CD14-positive monocyte (primary cell): Measurements from ENCODE around the gene CUBN. TPM values are rescaled to one million over a fixed set of nuclear protein-coding genes. Genes with fewer than 3 reads are reported as not detected.
A peak's percentile ranks its signal among the peaks of the same experiment; 100 is the strongest.

Source experiments
- DNase-seq, 3 donors: peaks; one replicate each; pipeline ENCODE4 v3.0.0-alpha.2; 2011 to 2022
- H2AFZ ChIP-seq: 2 replicates; pipeline ENCODE4 v1.6.0; 2012; ENCODE audit warnings: mild to moderate bottlenecking, low read depth, low read length, inconsistent platforms; ENCODE audit not compliant: insufficient read depth, poor library complexity, severe bottlenecking
- H3K27ac ChIP-seq, 2 donors: 1 replicate in 1 of 2; 2 replicates in 1 of 2; pipeline ENCODE4 v1.5.1; 2012 to 2013; ENCODE audit warnings: low read length in 2 of 2, control low read depth in 1 of 2, inconsistent platforms in 1 of 2, low read depth in 1 of 2, mild to moderate bottlenecking in 1 of 2
- H3K27me3 ChIP-seq, 2 donors: one replicate each; pipeline versions ENCODE4 v1.6.0 to v1.6.1; 2011 to 2013; ENCODE audit warnings: low read length in 2 of 2; ENCODE audit not compliant: control insufficient read depth in 2 of 2, insufficient read depth in 2 of 2
- H3K36me3 ChIP-seq, 2 donors: replicated peaks in 1 of 2; 1 replicate in 1 of 2; 2 replicates in 1 of 2; pipeline versions ENCODE4 v1.5.1 to v1.6.1; 2012 to 2013; ENCODE audit warnings: low read length in 2 of 2, control low read depth in 1 of 2, inconsistent platforms in 1 of 2, mild to moderate bottlenecking in 1 of 2; ENCODE audit not compliant: insufficient read depth in 2 of 2, control insufficient read depth in 1 of 2
- H3K4me1 ChIP-seq, 2 donors: 1 replicate in 1 of 2; 2 replicates in 1 of 2; pipeline versions ENCODE4 v1.5.1 to v1.6.1; 2012 to 2013; ENCODE audit warnings: low read length in 2 of 2, control low read depth in 1 of 2, inconsistent platforms in 1 of 2, mild to moderate bottlenecking in 1 of 2, moderate library complexity in 1 of 2; ENCODE audit not compliant: insufficient read depth in 2 of 2, control insufficient read depth in 1 of 2
- H3K4me2 ChIP-seq: replicated peaks from 2 replicates; pipeline ENCODE3; 2012; ENCODE audit warnings: low read length, moderate library complexity, mild to moderate bottlenecking; ENCODE audit not compliant: poor library complexity, severe bottlenecking; ENCODE audit errors: extremely low read depth
- H3K4me3 ChIP-seq, 3 experiments: fragments of 200-600 bp in 1 of 3; sonication (generic) in 1 of 3; replicated peaks in 1 of 3; 1 replicate in 2 of 3; 2 replicates in 1 of 3; pipeline ENCODE4 v1.5.1; 2011 to 2013; ENCODE audit warnings: low read length in 3 of 3, mild to moderate bottlenecking in 3 of 3, control low read depth in 2 of 3, low read depth in 2 of 3, inconsistent platforms in 1 of 3, moderate library complexity in 1 of 3
- H3K79me2 ChIP-seq: 2 replicates; pipeline ENCODE4 v1.6.0; 2012; ENCODE audit warnings: mild to moderate bottlenecking, control low read depth, inconsistent platforms, low read length, moderate library complexity; ENCODE audit not compliant: insufficient read depth
- H3K9ac ChIP-seq: 2 replicates; pipeline ENCODE4 v1.6.0; 2017; ENCODE audit warnings: low read length, mild to moderate bottlenecking; ENCODE audit not compliant: insufficient read depth, poor library complexity, severe bottlenecking
- H3K9me3 ChIP-seq, 2 donors: replicated peaks in 1 of 2; 1 replicate in 1 of 2; 2 replicates in 1 of 2; pipeline versions ENCODE4 v1.5.1 to v1.6.1; 2012 to 2013; ENCODE audit warnings: low read length in 2 of 2, control low read depth in 1 of 2; ENCODE audit not compliant: control insufficient read depth in 1 of 2, insufficient read depth in 1 of 2
- H4K20me1 ChIP-seq: 2 replicates; pipeline ENCODE4 v1.6.0; 2012; ENCODE audit warnings: mild to moderate bottlenecking, low read length, control low read depth, moderate library complexity; ENCODE audit not compliant: insufficient read depth
- H3K27ac Mint-ChIP-seq, 7 donors: one replicate each; pipeline ENCODE4 v1.8.0; 2020; ENCODE audit warnings: mild to moderate bottlenecking in 7 of 7, mixed read lengths in 7 of 7, moderate library complexity in 6 of 7, inconsistent platforms in 2 of 7
- H3K27me3 Mint-ChIP-seq, 3 donors: one replicate each; pipeline ENCODE4 v1.8.0; 2021 to 2022; ENCODE audit warnings: low read depth in 3 of 3, mild to moderate bottlenecking in 3 of 3, mixed read lengths in 3 of 3, moderate library complexity in 3 of 3, inconsistent platforms in 1 of 3
- H3K36me3 Mint-ChIP-seq, 2 donors: one replicate each; pipeline ENCODE4 v1.8.0; 2020; ENCODE audit warnings: mixed read lengths in 2 of 2, inconsistent platforms in 1 of 2, mild to moderate bottlenecking in 1 of 2
- H3K4me1 Mint-ChIP-seq: one replicate; pipeline ENCODE4 v1.8.0; 2020; ENCODE audit warnings: mild to moderate bottlenecking, mixed read lengths
- H3K4me3 Mint-ChIP-seq, 2 donors: one replicate each; pipeline ENCODE4 v1.8.0; 2020; ENCODE audit warnings: mild to moderate bottlenecking in 2 of 2, mixed read lengths in 2 of 2, moderate library complexity in 1 of 2
- H3K9me3 Mint-ChIP-seq, 7 donors: one replicate each; pipeline ENCODE4 v1.8.0; 2020 to 2022; ENCODE audit warnings: mixed read lengths in 7 of 7, mild to moderate bottlenecking in 6 of 7, moderate library complexity in 6 of 7, inconsistent platforms in 2 of 7
- WGBS: methylation state at CpG from one replicate; pipeline ENCODE4 v1.1.5; 2013; ENCODE audit warnings: missing lambda C conversion rate; ENCODE audit not compliant: insufficient coverage; 5-methylcytosine and 5-hydroxymethylcytosine counted together
- intact Hi-C, 2 donors: fragments of 100-400 bp; cut with micrococcal nuclease; formaldehyde crosslinking; loops; one replicate each; pipeline versions ENCODE4 v1.15.0 to v1.15.1; 2023
- polyA plus RNA-seq, 3 donors: library from polyadenylated mRNA; depleted of rRNA in 1 of 3; unstranded in 2 of 3; stranded (reverse) in 1 of 3; fragments of 300-500 nt in 2 of 3; fragments of >200 nt in 1 of 3; fragmentation: Illumina TruSeq in 2 of 3; gene quantifications; 1 replicate in 2 of 3; 2 replicates in 1 of 3; pipeline ENCODE4 v1.2.3, GENCODE V29; 2012 to 2021
- TF ChIP-seq, protein P1 (sequence below): fragments of 200-600 bp; IDR thresholded peaks from one replicate; pipeline ENCODE4 v1.8.0; 2022; ENCODE audit warnings: antibody characterized with exemption, mild to moderate bottlenecking

CUBN gene
- polyA plus RNA-seq, 3 donors = 0.95 TPM; not detected in 2

GRCh38 chr10:17122726-17123661, 6.6 kb downstream of the CUBN start:
- no peak overlapping the region for H3K4me3 ChIP-seq
- TF ChIP-seq, protein P1, sequence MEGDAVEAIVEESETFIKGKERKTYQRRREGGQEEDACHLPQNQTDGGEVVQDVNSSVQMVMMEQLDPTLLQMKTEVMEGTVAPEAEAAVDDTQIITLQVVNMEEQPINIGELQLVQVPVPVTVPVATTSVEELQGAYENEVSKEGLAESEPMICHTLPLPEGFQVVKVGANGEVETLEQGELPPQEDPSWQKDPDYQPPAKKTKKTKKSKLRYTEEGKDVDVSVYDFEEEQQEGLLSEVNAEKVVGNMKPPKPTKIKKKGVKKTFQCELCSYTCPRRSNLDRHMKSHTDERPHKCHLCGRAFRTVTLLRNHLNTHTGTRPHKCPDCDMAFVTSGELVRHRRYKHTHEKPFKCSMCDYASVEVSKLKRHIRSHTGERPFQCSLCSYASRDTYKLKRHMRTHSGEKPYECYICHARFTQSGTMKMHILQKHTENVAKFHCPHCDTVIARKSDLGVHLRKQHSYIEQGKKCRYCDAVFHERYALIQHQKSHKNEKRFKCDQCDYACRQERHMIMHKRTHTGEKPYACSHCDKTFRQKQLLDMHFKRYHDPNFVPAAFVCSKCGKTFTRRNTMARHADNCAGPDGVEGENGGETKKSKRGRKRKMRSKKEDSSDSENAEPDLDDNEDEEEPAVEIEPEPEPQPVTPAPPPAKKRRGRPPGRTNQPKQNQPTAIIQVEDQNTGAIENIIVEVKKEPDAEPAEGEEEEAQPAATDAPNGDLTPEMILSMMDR = no peak
- no peaks in the 10 kb centered on the region for H3K79me2 ChIP-seq
- H3K36me3 ChIP-seq = no peaks in the 10 kb centered on the region
- H3K4me1 Mint-ChIP-seq = peaks cover 16% of the 10 kb centered on the region
- no peaks in the 10 kb centered on the region for H3K9me3 ChIP-seq
- no peaks in the 10 kb centered on the region for H3K27me3 ChIP-seq
- H3K4me1 ChIP-seq = peaks cover 14 to 19% of the 10 kb centered on the region in 2 donors
- no peak overlapping the region for H3K4me3 Mint-ChIP-seq
- H3K9ac ChIP-seq = no peak overlapping the region
- H3K36me3 Mint-ChIP-seq = no peaks in the 10 kb centered on the region
- no peak overlapping the region for H3K27ac ChIP-seq
- no peak overlapping the region for H3K4me2 ChIP-seq
- H3K27ac Mint-ChIP-seq = no peak overlapping the region
- no peak for DNase-seq
- no peaks in the 10 kb centered on the region for H3K9me3 Mint-ChIP-seq
- H4K20me1 ChIP-seq = no peaks in the 10 kb centered on the region
- intact Hi-C loops = loop anchor here in 1 of 2 donors (10.0 kb wide), 1 partner anchor 72 kb away; no protein-coding TSS in a partner anchor
- no peak overlapping the region for H2AFZ ChIP-seq
- H3K27me3 Mint-ChIP-seq = peaks cover 2 to 3% (median 3%) of the 10 kb centered on the region in 3 donors
- 100% methylated on average over 2 of the region's 5 CpGs for WGBS

- no peaks in the 10 kb centered on the region for H4K20me1 ChIP-seq
- TF ChIP-seq, protein P1 = no peak
- H3K9me3 ChIP-seq = no peaks in the 10 kb centered on the region
- H3K27me3 ChIP-seq = no peaks in the 10 kb centered on the region
- H3K4me3 ChIP-seq = no peak overlapping the region
- Mint-ChIP-seq H3K36me3 (no peaks in the 10 kb centered on the region), H3K27ac (peak overlapping the region in 1 of 7 donors; percentile 69), H3K9me3 (no peaks in the 10 kb centered on the region), H3K27me3 (peaks cover 2 to 3% (median 3%) of the 10 kb centered on the region in 3 donors), H3K4me3 (no peak overlapping the region), H3K4me1 (peaks cover 6% of the 10 kb centered on the region)
- no peaks in the 10 kb centered on the region for H3K79me2 ChIP-seq
- WGBS = 71% methylated on average over 1 of the region's 2 CpGs
- H3K4me1 ChIP-seq = peaks cover 5 to 9% of the 10 kb centered on the region in 2 donors
- H2AFZ ChIP-seq = no peak overlapping the region
- no peak overlapping the region for H3K27ac ChIP-seq
- intact Hi-C loops = loop anchor here in 1 of 2 donors (10.0 kb wide), 1 partner anchor 73 kb away; no protein-coding TSS in a partner anchor
- H3K4me2 ChIP-seq = no peak overlapping the region
- no peak overlapping the region for H3K9ac ChIP-seq
- DNase-seq = no peak
- H3K36me3 ChIP-seq = no peaks in the 10 kb centered on the region
Observed at GRCh38 chr10:17122052-17122451, 7.6 kb downstream of the CUBN start.
